Astrocyte (in vitro differentiated cells and primary cell): ENCODE results near the gene ZNF276.

ENCODE experiments used
- CTCF ChIP-seq: IDR thresholded peaks from 2 replicates; pipeline ENCODE4 v1.5.1; 2011; ENCODE audit warnings: low read depth, mild to moderate bottlenecking, inconsistent platforms, low read length, moderate library complexity; ENCODE audit not compliant: insufficient read depth
- EZH2 ChIP-seq: IDR thresholded peaks from 2 replicates; pipeline ENCODE4 v1.6.1; 2012; ENCODE audit warnings: mild to moderate bottlenecking, low read length, inconsistent platforms; ENCODE audit not compliant: insufficient read depth

- TF ChIP-seq EZH2 (no peak), CTCF (no peak)
Observed at GRCh38 chr16:89764711-89765201, 43.4 kb downstream of the ZNF276 start.
